ENCODE data around the gene NUBPL.
"Not testable (repeated sequence)": the region's sequence is repeated elsewhere in the genome, so short reads cannot be mapped to it uniquely, and the experiment has no call there.

Gene NUBPL

GRCh38 chr14:31677052-31677451 is 115.8 kb downstream of the NUBPL start:
- no peak for DNase-seq (ENCODE audit: low read depth)

DNA sequence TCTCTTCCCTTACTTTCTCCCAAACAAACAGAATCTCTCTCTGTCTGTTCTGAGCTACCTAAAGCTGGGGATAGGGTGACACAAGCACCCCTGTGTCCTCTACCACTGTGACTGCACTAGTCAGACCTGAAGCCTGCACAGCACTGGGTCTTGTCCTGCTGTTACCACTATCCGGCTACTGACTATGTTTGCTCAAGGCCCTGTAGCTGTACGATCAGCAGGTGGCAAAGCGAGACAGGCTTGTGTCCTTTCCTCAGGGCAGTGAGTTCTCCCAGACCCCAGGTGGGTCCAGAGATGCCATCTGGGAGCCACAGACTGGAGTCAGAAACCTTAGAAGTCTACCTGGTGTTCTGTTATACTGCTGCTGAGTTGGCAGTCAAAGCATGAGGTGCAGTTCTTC is 116.4 kb downstream of the NUBPL start:
- no peak for DNase-seq (ENCODE audit: low read depth)

- DNase-seq (ENCODE audit: low read depth), result no peak
Measured at GRCh38 chr14:31678421-31679249, 117.4 kb downstream of the NUBPL start.

DNA sequence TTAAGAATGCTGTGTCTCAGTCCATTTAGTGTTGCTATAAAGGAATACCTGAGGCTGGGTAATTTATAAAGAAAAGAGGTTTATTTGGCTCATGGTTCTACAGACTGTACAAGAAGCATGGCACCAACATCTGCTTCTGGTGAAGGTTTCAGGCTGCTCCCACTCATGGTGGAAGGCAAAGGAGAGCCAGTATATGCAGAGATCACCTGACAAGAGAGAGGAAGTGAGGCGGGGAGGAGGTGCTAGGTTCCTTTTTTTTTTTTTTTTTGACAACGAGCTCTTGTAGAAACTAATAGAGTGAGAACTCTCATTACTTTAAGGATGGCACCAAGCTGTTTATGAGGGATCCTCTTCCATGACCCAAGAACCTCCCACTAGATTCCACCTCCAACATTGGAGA is 121.6 kb downstream of the NUBPL start:
- no peak for DNase-seq (ENCODE audit: low read depth)

DNA sequence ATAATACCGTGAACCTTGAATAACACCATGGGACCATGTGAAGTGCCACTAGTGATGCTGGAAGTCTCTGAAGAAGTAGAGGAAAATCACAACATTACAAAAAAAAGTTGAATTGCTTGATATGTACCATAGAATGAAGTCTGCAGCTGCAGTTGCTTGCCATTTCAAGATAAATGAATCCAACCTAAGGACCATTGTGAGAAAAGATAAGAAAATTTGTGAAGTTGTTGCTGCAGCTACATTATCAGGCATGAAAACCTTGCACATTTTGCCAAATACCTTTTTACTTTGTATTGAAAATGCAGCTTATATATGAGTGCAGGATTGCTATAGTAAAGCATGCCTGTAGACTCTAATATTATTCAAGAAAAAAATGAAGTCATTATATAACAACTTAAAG is 126.5 kb downstream of the NUBPL start:
- DNase-seq (ENCODE audit: low read depth), result no peak

DNA sequence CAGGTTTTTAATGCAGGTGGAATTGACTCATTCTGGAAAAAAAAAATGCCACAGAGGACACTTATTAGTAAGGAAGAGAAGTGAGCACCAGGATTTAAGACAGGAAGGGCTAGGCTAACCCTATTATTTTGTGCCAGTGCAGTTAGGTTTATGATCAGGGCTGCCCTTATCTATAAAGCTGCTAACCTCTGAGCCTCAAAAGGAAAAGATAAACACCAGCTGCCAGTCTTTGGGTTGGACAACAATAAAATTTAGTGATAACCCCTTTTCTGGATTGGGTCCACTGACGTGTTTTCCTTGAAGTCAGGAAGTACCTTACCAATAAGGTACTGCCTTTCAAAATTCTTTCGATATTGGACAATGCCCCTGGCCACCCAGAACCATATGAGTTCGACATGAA is 128.9 kb downstream of the NUBPL start:
- no peak for DNase-seq (ENCODE audit: low read depth)

DNA sequence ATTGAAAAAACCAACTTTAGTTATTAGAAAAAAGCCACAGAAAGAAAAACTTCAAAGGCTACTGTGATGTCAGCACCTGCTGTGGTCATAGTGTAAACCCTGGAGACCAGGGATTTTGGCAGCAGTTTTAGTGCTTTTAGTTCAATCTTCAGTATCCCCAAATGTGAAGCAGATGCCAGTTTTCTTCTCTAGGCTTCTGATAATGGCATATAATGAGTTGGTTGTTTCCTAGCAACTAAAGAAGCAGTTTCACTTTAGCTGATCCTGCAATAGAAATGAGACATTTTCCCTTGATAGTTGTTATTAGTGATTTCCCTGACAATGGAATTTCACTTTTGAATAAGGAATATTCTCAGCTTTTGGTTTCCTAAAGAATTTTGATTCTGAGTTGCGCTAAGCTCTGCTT is 131.2 kb downstream of the NUBPL start:
- no peak for DNase-seq (ENCODE audit: low read depth)

DNA sequence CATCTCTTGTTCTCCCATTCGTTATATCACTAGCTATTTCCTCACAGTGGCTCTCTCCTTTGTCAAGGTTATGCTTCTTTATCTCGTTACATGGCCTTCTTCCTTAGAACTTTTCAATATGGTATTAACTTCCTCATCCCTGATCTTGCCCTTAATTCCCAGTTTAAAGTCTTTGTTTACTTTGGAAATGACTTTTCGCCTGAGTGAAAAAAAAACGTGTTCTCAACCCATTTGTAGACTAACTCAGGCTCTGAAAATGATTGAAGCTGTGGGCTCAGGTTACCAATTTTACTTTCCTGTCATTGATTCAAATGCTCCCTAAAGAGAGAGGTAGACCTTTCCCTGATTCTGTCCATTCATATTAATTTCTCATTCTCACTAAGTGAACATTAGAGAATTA is 135.2 kb downstream of the NUBPL start:
- no peak for DNase-seq (ENCODE audit: low read depth)

DNA sequence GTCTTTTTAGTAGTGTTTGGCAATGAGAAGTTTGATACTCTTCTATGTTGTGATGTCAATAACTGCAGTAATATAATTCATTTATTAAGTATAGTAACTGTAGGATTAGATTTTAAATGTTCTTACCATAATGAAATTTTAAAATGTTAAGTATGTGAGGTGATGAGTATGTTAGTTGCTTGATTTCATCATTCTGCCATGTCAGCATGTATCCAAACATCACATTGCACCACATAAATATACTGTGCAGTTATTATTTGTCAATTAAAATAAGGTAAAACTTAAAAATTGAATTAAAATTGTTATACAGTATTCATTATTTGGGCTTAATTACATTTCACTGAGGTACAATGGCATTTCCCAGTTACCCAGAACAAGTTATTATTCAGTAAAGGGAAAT is 138.6 kb downstream of the NUBPL start:
- DNase-seq (ENCODE audit: low read depth), result no peak

DNA sequence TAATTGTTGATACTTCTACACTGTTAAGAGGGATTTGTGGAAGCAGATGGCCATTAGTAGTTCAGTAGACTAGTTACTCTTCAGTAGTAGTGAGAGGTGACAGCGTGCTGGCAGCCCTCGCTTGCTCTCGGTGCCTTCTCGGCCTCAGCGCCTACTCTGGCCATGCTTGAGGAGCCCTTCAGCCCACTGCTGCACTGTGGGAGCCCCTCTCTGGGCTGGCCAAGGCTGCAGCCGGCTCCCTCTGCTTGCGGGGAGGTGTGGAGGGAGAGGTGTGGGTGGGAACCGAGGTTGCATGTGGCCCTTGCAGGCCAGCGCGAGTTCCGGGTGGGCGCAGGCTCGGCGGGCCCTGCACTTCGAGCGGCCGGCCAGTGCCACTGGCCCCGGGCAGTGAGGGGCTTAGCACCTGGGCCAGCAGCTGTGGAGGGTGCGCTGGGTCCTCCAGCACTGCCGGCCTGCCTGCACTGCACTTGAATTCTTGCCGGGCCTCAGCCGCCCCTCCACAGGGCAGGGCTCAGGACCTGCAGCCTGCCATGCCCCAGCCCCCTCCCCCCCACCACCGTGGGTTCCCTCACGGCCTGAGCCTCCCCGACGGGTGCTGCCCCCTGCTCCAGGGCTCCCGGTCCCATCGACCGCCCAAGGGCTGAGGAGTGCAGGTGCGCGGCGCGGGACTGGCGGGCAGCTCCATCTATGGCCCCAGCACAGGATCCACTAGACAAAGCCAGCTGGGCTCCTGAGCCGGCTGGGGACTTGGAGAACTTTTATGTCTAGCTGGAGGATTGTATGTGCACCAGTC is 139.3 kb downstream of the NUBPL start:
- no peak for DNase-seq (ENCODE audit: low read depth)

DNA sequence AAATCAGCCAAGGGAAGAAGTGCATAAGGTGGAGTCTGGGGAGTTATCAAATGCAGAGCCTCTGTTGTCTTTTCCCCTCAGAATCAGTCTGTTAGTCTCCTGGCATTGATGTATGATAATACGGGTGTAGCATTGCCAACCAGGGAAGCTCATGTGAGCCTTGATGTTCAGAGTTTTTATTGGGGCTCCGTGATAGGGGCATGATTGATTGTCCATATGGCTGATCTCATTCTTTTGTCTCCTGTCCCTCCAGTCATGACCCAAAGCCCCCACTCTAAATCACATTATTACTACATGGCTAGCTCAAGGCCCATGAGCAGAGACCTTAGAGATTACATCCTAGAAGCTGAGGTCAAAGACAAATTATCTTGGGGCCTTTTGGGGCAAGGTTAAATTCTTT is 140.9 kb downstream of the NUBPL start:
- DNase-seq (ENCODE audit: low read depth), result no peak

DNA sequence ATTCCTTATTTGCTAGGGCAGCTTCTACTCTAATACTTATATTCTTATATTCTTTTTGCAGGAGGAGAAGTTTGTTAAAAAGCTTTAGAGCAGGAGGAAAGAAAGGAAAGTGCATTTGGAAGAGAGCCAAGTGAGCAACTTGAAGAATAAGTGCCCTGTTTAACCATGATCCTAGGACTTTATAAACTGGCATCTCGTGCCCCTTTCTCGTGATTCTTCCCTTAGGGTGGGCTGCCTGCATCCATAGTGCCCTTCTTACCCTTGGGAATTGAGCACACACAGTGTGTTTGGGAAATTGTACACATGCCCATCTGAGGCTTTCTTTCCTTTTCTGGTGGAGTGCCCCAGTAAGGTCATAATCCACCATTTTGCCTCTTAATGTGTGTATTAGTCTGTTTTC is 141.9 kb downstream of the NUBPL start:
- no peak for DNase-seq (ENCODE audit: low read depth)

- no peak for DNase-seq (ENCODE audit: low read depth)
Measured at GRCh38 chr14:31705731-31706130, 144.5 kb downstream of the NUBPL start.

DNA sequence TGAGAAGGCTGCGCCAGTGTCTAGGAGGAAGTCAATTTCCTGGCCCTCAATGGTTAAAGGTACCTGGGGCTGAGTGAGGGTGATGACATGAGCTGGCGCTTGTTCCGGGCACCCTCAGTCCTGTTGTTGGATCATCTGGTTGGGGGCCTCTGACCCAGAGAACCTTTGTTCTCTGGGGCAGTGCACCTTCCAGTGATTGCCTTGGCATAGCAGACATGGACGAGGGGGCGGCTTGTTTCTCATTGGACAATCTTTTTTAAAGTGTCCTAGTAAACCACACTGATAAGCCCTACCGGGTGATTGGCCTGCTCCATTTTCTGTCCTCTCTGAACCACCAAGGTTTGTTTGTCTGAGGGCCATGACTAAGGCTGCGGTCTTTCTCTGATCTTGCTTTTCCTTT is 147.5 kb downstream of the NUBPL start:
- not testable (repeated sequence) for DNase-seq (ENCODE audit: low read depth)

- DNase-seq (ENCODE audit: low read depth), result no peak
Measured at GRCh38 chr14:31712244-31713127, 151.3 kb downstream of the NUBPL start.

- no peak for DNase-seq (ENCODE audit: low read depth)
Measured at GRCh38 chr14:31716208-31716607, 155.0 kb downstream of the NUBPL start.

DNA sequence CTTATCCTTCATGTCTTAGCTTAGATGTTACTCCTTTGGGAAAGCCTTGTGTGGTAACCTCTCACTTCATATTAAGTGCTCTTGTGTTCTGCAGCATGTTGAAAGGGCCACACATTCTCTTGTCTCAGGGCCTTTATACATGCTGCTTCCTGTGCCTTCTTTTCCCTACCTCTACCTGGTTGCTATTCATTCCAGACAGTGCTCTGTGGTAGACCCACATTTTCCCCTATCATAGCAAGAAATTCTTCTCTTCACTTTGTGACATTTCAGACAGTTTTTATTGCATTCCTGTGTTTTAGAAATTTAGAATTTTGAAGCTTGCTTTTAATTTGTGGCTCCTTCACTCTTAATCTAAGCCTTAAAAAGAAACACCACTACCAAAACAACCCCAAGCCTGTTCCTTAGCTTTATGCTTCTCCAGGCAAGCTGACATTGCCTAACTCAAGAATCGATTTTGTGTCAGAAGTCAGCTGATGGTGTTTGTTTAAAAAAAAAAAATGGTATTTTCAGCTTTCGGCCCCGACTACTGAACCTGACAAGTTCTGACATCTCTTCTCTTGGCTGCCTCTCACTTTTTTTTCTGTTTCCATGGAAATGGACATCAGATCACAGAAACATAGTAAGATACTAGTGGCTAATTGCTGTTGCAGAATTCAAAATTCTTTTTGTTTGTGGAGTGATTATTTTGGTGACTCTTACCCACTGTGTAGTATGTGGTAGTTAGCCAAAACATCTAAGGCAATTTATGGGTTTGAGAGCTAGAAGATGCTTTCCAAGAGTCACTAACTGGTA is 156.3 kb downstream of the NUBPL start:
- DNase-seq (ENCODE audit: low read depth), result no peak

GRCh38 chr14:31718585-31718984 is 157.4 kb downstream of the NUBPL start:
- DNase-seq (ENCODE audit: low read depth), result no peak

DNA sequence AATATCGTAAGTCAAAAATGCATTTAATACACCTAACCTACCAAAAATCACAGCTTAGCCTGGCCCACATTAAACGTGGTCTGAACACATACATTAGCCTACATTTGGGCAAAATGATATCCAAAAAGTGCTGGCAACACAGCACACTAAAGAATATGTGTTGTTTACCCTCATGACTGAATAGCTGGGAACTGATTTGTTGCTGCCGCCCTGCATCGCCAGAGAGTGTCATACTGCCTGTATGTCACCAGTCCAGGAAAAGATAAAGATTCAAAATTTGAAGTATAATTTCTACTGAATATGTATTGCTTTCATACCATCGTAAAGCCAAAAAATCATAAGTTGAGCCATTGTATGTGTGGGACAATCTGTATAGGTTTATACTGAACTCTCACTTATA is 157.8 kb downstream of the NUBPL start:
- no peak for DNase-seq (ENCODE audit: low read depth)

DNA sequence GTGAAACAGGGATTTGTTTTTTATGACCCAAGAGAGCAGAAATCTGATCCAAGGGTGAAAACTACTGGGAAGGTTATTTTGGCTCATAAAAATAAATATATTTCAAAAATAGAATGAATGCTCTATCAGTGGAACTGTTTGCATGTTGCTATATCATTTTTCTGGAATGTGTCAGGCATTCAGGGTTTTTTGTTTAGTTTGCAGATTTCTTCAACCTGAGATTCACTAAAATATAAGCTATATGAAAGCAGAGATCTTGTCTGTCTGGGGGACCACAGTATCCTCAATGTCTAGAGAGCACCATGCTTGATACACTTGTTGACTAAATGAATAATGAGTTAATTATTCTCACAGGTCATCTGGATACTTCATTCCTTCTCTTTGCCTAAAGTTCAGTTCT is 165.1 kb downstream of the NUBPL start:
- DNase-seq (ENCODE audit: low read depth), result no peak

- no peak for DNase-seq (ENCODE audit: low read depth)
Measured at GRCh38 chr14:31727797-31728196, 166.6 kb downstream of the NUBPL start.

GRCh38 chr14:31740688-31741087 is 179.5 kb downstream of the NUBPL start:
- no peak for DNase-seq (ENCODE audit: low read depth)
